ENCODE data around the gene PHACTR1. TPM values are rescaled to one million over a fixed set of nuclear protein-coding genes. Genes with fewer than 3 reads are reported as not detected.
"Not testable (repeated sequence)": the region's sequence is repeated elsewhere in the genome, so short reads cannot be mapped to it uniquely, and the experiment has no call there.

PHACTR1 gene
- total RNA-seq, 8 experiments from 2014 or later: 2.7 to 24.5 (median 16.4) TPM

- no peak for ATAC-seq (replicated peaks in 6 of 8)
- no peak overlapping the region for H3K4me3 ChIP-seq
- in situ Hi-C loops (cut with MboI; ENCODE audit: low pct_unique_long_range_greater_than_20kb in 2 of 9, low sequenced_read_pairs in 9 of 9, unreplicated experiment in 9 of 9): no loop called here
- H3K4me1 ChIP-seq (replicated peaks in 1 of 2): no peaks in the 10 kb centered on the region
- no peak overlapping the region for H3K27ac ChIP-seq
Measured at GRCh38 chr6:13314806-13315205, 598.2 kb downstream of the PHACTR1 start.

- Histone ChIP-seq H3K4me3 (no peak overlapping the region), H3K4me1 (replicated peaks in 1 of 2) (no peaks in the 10 kb centered on the region), H3K27ac (no peak overlapping the region)
- ATAC-seq (replicated peaks in 6 of 8): no peak
- WGBS, 10 experiments: 80 to 100% (median 93%) methylated on average over 1 to 5 of the region's 5 CpGs; no CpG with 5 or more reads in 4 of the 10 experiments
- in situ Hi-C loops (cut with MboI; ENCODE audit: low pct_unique_long_range_greater_than_20kb in 2 of 9, low sequenced_read_pairs in 9 of 9, unreplicated experiment in 9 of 9): no loop called here
Measured at GRCh38 chr6:13315896-13316295, 599.3 kb downstream of the PHACTR1 start.

- no peak overlapping the region for H3K27ac ChIP-seq
- WGBS, 10 experiments: 80 to 100% (median 100%) methylated on average over 1 to 2 of the region's 2 CpGs; no CpG with 5 or more reads in 3 of the 10 experiments
Measured at GRCh38 chr6:13318821-13319220, 602.3 kb downstream of the PHACTR1 start.

GRCh38 chr6:13319891-13320564, 603.5 kb downstream of the PHACTR1 start:
- Histone ChIP-seq H3K4me1 (replicated peaks in 1 of 2) (no peaks in the 10 kb centered on the region), H3K27ac (no peak overlapping the region), H3K4me3 (no peak overlapping the region)
- in situ Hi-C loops (cut with MboI; ENCODE audit: low pct_unique_long_range_greater_than_20kb in 2 of 9, low sequenced_read_pairs in 9 of 9, unreplicated experiment in 9 of 9): no loop called here
- WGBS, 10 experiments: 70 to 97% (median 91%) methylated on average over 1 to 5 of the region's 5 CpGs
- ATAC-seq (replicated peaks in 6 of 8): no peak

More at GRCh38 chr6:13318821-13319220, 602.3 kb downstream of the PHACTR1 start:
- in situ Hi-C loops (cut with MboI; ENCODE audit: low pct_unique_long_range_greater_than_20kb in 2 of 9, low sequenced_read_pairs in 9 of 9, unreplicated experiment in 9 of 9): no loop called here
- H3K4me3 ChIP-seq: no peak overlapping the region
- no peaks in the 10 kb centered on the region for H3K4me1 ChIP-seq (replicated peaks in 1 of 2)
- ATAC-seq (replicated peaks in 6 of 8): no peak

- H3K27ac ChIP-seq; H3K4me3 ChIP-seq; H3K4me1 ChIP-seq (replicated peaks in 1 of 2); ATAC-seq (replicated peaks in 6 of 8): not testable (repeated sequence)
- in situ Hi-C loops (cut with MboI; ENCODE audit: low pct_unique_long_range_greater_than_20kb in 2 of 9, low sequenced_read_pairs in 9 of 9, unreplicated experiment in 9 of 9): loop anchor here in 7 of 9 experiments (25.0 kb wide), 4 partner anchors 211 to 736 kb away; partner anchors contain the start of gene SIRT5 (in 2 of the 7)
- 49 to 100% (median 92%) methylated on average over 1 to 3 of the region's 3 CpGs for WGBS, 10 experiments
Measured at GRCh38 chr6:13326031-13326586, 609.5 kb downstream of the PHACTR1 start.

- ATAC-seq (replicated peaks in 6 of 8): peak in 4 of 8 experiments; percentile 0 to 3 (median 2)
- peaks cover 7 to 9% of the 10 kb centered on the region in 2 donors for H3K4me1 ChIP-seq (replicated peaks in 1 of 2)
- in situ Hi-C loops (cut with MboI; ENCODE audit: low pct_unique_long_range_greater_than_20kb in 2 of 9, low sequenced_read_pairs in 9 of 9, unreplicated experiment in 9 of 9): loop anchor here in 7 of 9 experiments (25.0 kb wide), 4 partner anchors 210 to 735 kb away; partner anchors contain the start of gene SIRT5 (in 2 of the 7)
- peak overlapping the region; percentile 78 to 82 for H3K27ac ChIP-seq
- 0 to 2% (median 0%) methylated on average over 1 to 10 of the region's 10 CpGs for whole genome bisulfite sequencing, 10 experiments
- H3K4me3 ChIP-seq: peak overlapping the region; percentile 79 to 100 (median 88)
Measured at GRCh38 chr6:13327691-13328075, 611.1 kb downstream of the PHACTR1 start.

GRCh38 chr6:13328076-13328874, 611.7 kb downstream of the PHACTR1 start, which contains the start of gene TBC1D7:
Gene TBC1D7 (minus strand): TSS chr6:13328537. CDS start chr6:13326898, 1,639 bp downstream.
- Histone ChIP-seq H3K4me3 (peak within 1 kb of the TSS; percentile 79 to 100 (median 88)), H3K27ac (peak within 1 kb of the TSS; percentile 78 to 82), H3K4me1 (replicated peaks in 1 of 2) (peaks cover 7 to 9% of the 10 kb centered on the region in 2 donors)
- 0 to 3% (median 0%) methylated on average over 1 to 21 of the region's 63 CpGs; no CpG with 5 or more reads in 1 of the 10 experiments for WGBS, 10 experiments
- in situ Hi-C loops (cut with MboI; ENCODE audit: low pct_unique_long_range_greater_than_20kb in 2 of 9, low sequenced_read_pairs in 9 of 9, unreplicated experiment in 9 of 9): loop anchor here in 7 of 9 experiments (25.0 kb wide), 4 partner anchors 209 to 734 kb away; partner anchors contain the start of gene SIRT5 (in 2 of the 7)
- peak; percentile 92 to 96 (median 94) for ATAC-seq (replicated peaks in 6 of 8)

GRCh38 chr6:13328875-13329183, 612.3 kb downstream of the PHACTR1 start:
- 0% methylated on average over 1 to 2 of the region's 2 CpGs; no CpG with 5 or more reads in 6 of the 10 experiments for WGBS, 10 experiments
- Histone ChIP-seq H3K27ac (peak overlapping the region; percentile 78 to 82), H3K4me3 (peak overlapping the region; percentile 79 to 100 (median 88)), H3K4me1 (replicated peaks in 1 of 2) (peaks cover 7 to 9% of the 10 kb centered on the region in 2 donors)
- no peak for ATAC-seq (replicated peaks in 6 of 8)
- in situ Hi-C loops (cut with MboI; ENCODE audit: low pct_unique_long_range_greater_than_20kb in 2 of 9, low sequenced_read_pairs in 9 of 9, unreplicated experiment in 9 of 9): loop anchor here in 7 of 9 experiments (25.0 kb wide), 4 partner anchors 208 to 733 kb away; partner anchors contain the start of gene SIRT5 (in 2 of the 7)

GRCh38 chr6:13331516-13332348, 615.2 kb downstream of the PHACTR1 start:
- Histone ChIP-seq H3K27ac (no peak overlapping the region), H3K4me1 (replicated peaks in 1 of 2) (peaks cover 6 to 8% of the 10 kb centered on the region in 2 donors), H3K4me3 (no peak overlapping the region)
- no peak for ATAC-seq (replicated peaks in 6 of 8)
- 25 to 81% (median 61%) methylated on average over 3 to 13 of the region's 13 CpGs for WGBS, 10 experiments
- in situ Hi-C loops (cut with MboI; ENCODE audit: low pct_unique_long_range_greater_than_20kb in 2 of 9, low sequenced_read_pairs in 9 of 9, unreplicated experiment in 9 of 9): loop anchor here in 7 of 9 experiments (10.0 to 25.0 kb wide), 5 partner anchors 206 to 731 kb away; partner anchors contain the start of gene SIRT5 (in 2 of the 7)

- no peak for ATAC-seq (replicated peaks in 6 of 8)
- Histone ChIP-seq H3K4me3 (no peak overlapping the region), H3K4me1 (replicated peaks in 1 of 2) (peaks cover 3 to 4% of the 10 kb centered on the region in 2 donors), H3K27ac (no peak overlapping the region)
- in situ Hi-C loops (cut with MboI; ENCODE audit: low pct_unique_long_range_greater_than_20kb in 2 of 9, low sequenced_read_pairs in 9 of 9, unreplicated experiment in 9 of 9): loop anchor here in 7 of 9 experiments (10.0 to 25.0 kb wide), 5 partner anchors 205 to 730 kb away; partner anchors contain the start of gene SIRT5 (in 2 of the 7)
- WGBS, 10 experiments: 29 to 100% (median 65%) methylated on average over 1 to 2 of the region's 2 CpGs; no CpG with 5 or more reads in 6 of the 10 experiments
Measured at GRCh38 chr6:13332349-13332706, 615.8 kb downstream of the PHACTR1 start.

- no peak for ATAC-seq (replicated peaks in 6 of 8)
- in situ Hi-C loops (cut with MboI; ENCODE audit: low pct_unique_long_range_greater_than_20kb in 2 of 9, low sequenced_read_pairs in 9 of 9, unreplicated experiment in 9 of 9): loop anchor here in 7 of 9 experiments (10.0 to 25.0 kb wide), 5 partner anchors 202 to 727 kb away; partner anchors contain the start of gene SIRT5 (in 2 of the 7)
- H3K4me3 ChIP-seq: no peak overlapping the region
- no peak overlapping the region for H3K27ac ChIP-seq
- no peaks in the 10 kb centered on the region for H3K4me1 ChIP-seq (replicated peaks in 1 of 2)
- 20 to 100% (median 66%) methylated on average over 1 to 3 of the region's 3 CpGs; no CpG with 5 or more reads in 4 of the 10 experiments for WGBS, 10 experiments
Measured at GRCh38 chr6:13334953-13335352, 618.4 kb downstream of the PHACTR1 start.

GRCh38 chr6:13336553-13336952, 620.0 kb downstream of the PHACTR1 start:
- no peaks in the 10 kb centered on the region for H3K4me1 ChIP-seq (replicated peaks in 1 of 2)
- in situ Hi-C loops (cut with MboI; ENCODE audit: low pct_unique_long_range_greater_than_20kb in 2 of 9, low sequenced_read_pairs in 9 of 9, unreplicated experiment in 9 of 9): loop anchor here in 7 of 9 experiments (10.0 to 25.0 kb wide), 5 partner anchors 201 to 726 kb away; partner anchors contain the start of gene SIRT5 (in 2 of the 7)
- H3K27ac ChIP-seq: no peak overlapping the region
- H3K4me3 ChIP-seq: peak overlapping the region in 1 of 5 donors; percentile 2
- 0 to 33% (median 7%) methylated on average over 2 to 8 of the region's 11 CpGs for WGBS, 10 experiments
- peak; percentile 60 to 99 (median 76) for ATAC-seq (replicated peaks in 6 of 8)
